Right cardiac atrium (tissue), 5 donors: ENCODE measurements around the gene ZNF700. TPM values are rescaled to one million over a fixed set of nuclear protein-coding genes. Genes with fewer than 3 reads are reported as not detected.

ENCODE experiments used
- ATAC-seq, 2 donors: fragments of 200-7000 bp; cut with Tn5 transposase; one replicate each; pipeline versions ENCODE4 v1.8.0 to v1.9.1; 2020; ENCODE audit warnings: moderate library complexity in 2 of 2, mild to moderate bottlenecking in 1 of 2
- DNase-seq, 3 donors: peaks; one replicate each; pipeline ENCODE4 v3.0.0-alpha.2; 2020
- H3K27ac ChIP-seq: one replicate; pipeline ENCODE4 v1.5.1; 2013; ENCODE audit warnings: mild to moderate bottlenecking, low read length, control low read depth, moderate library complexity
- H3K27me3 ChIP-seq: one replicate; pipeline ENCODE4 v1.6.1; 2013; ENCODE audit not compliant: control insufficient read depth, insufficient read depth
- H3K4me1 ChIP-seq: one replicate; pipeline ENCODE4 v1.6.1; 2013; ENCODE audit warnings: low read length; ENCODE audit not compliant: control insufficient read depth, insufficient read depth
- H3K4me3 ChIP-seq: one replicate; pipeline ENCODE4 v1.5.1; 2013; ENCODE audit warnings: low read length, control low read depth
- H3K9me3 ChIP-seq: one replicate; pipeline ENCODE4 v1.6.1; 2013; ENCODE audit warnings: low read length; ENCODE audit not compliant: control insufficient read depth
- WGBS: extraction: QIAGEN DNeasy Blood & Tissue Kit; methylation state at CpG from one replicate; pipeline ENCODE4 v1.1.7; 2013; 5-methylcytosine and 5-hydroxymethylcytosine counted together
- intact Hi-C, 4 donors: fragments of 100-400 bp; cut with DNase I; formaldehyde crosslinking; loops; one replicate each; pipeline versions ENCODE4 v1.11.0 to v1.14.0; 2022 to 2023
- polyA plus RNA-seq: library from polyadenylated mRNA; stranded (reverse); fragments of 200-250 nt; gene quantifications from one replicate; pipeline ENCODE4 v1.2.3, GENCODE V29; 2013
- total RNA-seq, 4 donors: library from RNA; stranded (reverse); fragmentation: NEBNext Ultra II Directional; extraction: Animal tissue kit (Norgen Biotek cat#: 25700); gene quantifications; one replicate each; pipeline ENCODE4 v1.2.1, GENCODE V29; 2021
- donor health status: healthy with polysubstance abuse.
- donor health status: DM: no; HTN: yes; CAD: no.
- donor health status: DM: no; HTN: no; CAD: no.
- donor health status: DM: no; HTN: yes; CAD: no; lungs with severe emphysema.
- donor health status: DM: yes; HTN: yes; CAD: no.

The ZNF700 gene
- total and polyA plus RNA-seq, 5 donors: 3.3 to 6.2 (median 4.7) TPM

DNA sequence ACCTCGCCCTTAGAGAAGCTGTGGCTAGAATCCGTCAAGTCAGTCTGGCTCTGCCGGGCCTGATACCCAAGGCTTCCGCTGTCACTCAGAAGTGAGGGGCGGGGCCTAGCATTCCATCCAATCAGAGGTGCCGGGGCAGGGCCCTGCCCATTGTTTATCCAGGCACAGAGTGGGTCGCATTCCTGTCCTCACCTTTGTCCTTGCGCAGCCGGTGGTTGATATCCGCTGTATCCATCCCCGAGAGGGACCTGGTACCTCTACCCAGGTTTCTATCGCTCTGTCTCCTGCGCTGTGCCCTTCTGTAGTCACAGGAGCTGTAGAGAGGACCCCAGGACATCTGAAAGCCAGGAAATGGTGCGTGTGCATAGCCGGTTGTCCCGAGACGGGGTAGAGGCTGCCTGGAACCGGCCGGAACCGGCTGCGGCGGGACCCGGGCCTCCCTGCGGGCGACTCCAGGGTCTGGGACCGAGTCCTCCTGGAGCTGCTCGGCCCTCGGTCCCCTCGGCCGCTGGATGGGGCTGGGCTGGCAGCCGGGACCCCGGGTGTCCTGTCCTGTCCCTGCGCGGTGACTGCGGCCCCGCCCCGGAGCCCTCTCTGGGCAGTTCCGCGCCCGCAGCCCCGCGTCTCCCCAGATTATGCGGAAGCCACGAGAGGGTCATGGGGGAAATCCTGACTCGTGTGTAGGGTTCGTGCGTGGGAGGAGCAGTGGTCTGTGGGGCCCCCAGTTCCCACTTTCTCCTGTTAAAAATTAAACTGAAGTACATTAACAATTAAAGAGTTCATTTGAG lies 40.1 kb downstream of the ZNF700 start, which contains the start of gene ZNF763:
Gene ZNF763, plus strand, starts transcription at position 183 of the 788 bp plus-strand sequence. Its CDS starts 169 bp downstream, at position 352.
- peak; percentile 99 for ATAC-seq
- H3K27me3 ChIP-seq: no peaks in the 10 kb centered on the region
- no peaks in the 10 kb centered on the region for H3K4me1 ChIP-seq
- peak within 1 kb of the TSS; percentile 65 for H3K4me3 ChIP-seq
- intact Hi-C loops: loop anchor here in 2 of 4 donors (2.0 kb wide), 1 partner anchor 24 kb away; no protein-coding TSS in a partner anchor
- H3K27ac ChIP-seq: peak within 1 kb of the TSS; percentile 95
- peak; percentile 93 to 98 (median 96) for DNase-seq
- whole genome bisulfite sequencing: under 1% methylated on average over 47 of the region's 47 CpGs
- H3K9me3 ChIP-seq: no peaks in the 10 kb centered on the region

DNA sequence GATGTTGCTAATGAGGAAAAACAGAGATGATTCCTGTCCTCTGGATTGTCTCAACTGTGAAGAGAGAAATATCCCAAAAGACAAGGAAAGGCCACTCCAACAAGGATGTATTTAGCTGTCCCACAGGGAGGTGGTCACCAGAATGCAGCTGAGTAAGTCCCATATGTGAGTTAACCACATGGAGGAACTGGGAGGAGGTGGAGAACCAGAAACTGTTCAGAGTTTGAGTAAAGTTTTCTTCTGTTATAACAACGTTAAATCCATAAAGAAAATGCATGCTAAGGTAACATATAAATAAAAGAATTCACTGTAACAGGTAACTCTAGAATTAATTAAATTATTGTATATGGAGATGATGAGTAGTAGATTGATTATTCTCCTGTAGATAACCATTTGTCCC lies 45.3 kb downstream of the ZNF700 start:
- no peak overlapping the region for H3K4me3 ChIP-seq
- H3K27me3 ChIP-seq: no peaks in the 10 kb centered on the region
- no peak overlapping the region for H3K27ac ChIP-seq
- no peaks in the 10 kb centered on the region for H3K4me1 ChIP-seq
- no peaks in the 10 kb centered on the region for H3K9me3 ChIP-seq
- no peak for ATAC-seq
- DNase-seq: no peak
- 88% methylated on average over 1 of the region's 1 CpG for whole genome bisulfite sequencing
- intact Hi-C loops: no loop called here

DNA sequence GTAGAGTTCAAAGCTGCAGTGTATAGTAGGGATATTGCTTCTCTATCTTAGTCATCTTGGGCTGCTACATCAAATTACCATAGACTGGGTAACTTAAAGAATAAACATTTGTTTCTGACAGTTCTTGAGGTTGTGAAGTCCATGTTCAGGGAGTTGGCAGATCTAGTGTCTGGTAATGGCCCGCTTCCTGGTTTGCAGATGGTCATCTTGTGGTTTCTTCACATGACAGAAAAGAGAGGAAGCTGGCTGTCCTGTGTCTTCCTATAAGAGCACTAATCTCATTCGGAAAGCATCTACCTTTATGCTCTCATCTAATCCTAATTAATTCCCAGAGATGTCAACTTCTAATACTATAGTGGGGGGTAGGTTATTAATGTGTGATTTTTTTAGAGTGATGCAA lies 46.1 kb downstream of the ZNF700 start:
- 92% methylated on average over 2 of the region's 2 CpGs for WGBS
- no peak overlapping the region for H3K4me3 ChIP-seq
- no peak for DNase-seq
- intact Hi-C loops: no loop called here
- H3K9me3 ChIP-seq: no peaks in the 10 kb centered on the region
- H3K4me1 ChIP-seq: no peaks in the 10 kb centered on the region
- no peak for ATAC-seq
- no peak overlapping the region for H3K27ac ChIP-seq
- no peaks in the 10 kb centered on the region for H3K27me3 ChIP-seq

DNA sequence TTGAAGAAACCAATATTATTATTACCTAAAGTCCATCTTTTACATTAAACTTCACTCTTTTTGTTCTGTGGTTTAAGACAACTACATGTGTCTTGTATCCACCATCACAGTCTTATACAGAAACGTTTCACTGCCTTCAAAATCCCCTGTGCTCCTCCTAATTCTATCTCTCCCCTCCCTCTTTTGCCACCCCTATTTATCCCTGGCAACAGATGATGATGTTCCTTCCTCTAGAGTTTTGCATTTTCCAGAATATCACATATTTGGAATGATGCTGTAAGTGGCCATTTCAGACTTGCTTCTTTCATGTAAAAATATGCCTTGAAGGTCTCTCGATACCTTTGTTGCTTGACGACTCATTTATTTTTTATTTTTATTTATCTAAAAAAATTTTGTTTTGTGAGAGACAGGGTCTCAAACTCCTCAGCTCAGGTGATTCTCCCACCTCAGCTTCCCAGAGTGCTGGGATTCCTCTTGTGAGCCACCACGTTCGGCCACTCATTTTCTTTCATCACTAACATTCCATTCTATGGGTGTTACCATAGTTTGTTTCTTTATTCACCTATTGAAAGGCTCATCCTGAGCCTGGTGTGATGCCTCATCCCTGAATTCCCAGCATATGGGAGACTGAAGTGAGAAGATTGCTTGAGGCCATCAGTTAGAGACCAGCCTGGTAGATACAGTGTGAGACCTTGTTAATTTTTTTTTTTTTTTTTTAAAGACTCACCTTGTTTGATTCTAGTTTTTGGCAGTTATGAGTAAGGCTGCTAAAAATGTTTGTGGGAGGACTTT lies 48.3 kb downstream of the ZNF700 start:
- Histone ChIP-seq H3K27me3 (no peaks in the 10 kb centered on the region), H3K9me3 (peaks cover 2% of the 10 kb centered on the region), H3K27ac (no peak overlapping the region), H3K4me1 (no peaks in the 10 kb centered on the region), H3K4me3 (no peak overlapping the region)
- intact Hi-C loops: no loop called here
- no peak for ATAC-seq
- WGBS: 85% methylated on average over 5 of the region's 5 CpGs
- no peak for DNase-seq

DNA sequence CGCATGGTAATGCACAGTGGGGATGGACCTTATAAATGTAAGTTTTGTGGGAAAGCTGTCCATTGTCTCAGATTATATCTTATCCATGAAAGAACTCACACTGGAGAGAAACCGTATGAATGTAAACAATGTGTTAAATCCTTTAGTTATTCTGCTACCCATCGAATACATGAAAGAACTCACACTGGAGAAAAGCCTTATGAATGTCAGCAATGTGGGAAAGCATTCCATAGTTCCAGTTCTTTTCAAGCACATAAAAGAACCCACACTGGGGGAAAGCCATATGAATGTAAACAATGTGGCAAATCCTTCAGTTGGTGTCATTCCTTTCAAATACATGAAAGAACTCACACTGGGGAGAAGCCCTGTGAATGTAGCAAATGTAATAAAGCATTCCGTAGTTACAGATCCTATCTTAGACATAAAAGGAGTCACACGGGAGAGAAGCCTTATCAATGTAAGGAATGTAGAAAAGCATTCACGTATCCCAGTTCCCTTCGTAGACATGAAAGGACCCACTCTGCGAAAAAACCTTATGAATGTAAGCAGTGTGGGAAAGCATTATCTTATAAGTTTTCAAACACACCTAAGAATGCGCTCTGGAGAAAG lies 53.7 kb downstream of the ZNF700 start:
- intact Hi-C loops: no loop called here
- Histone ChIP-seq H3K27me3 (no peaks in the 10 kb centered on the region), H3K4me3 (no peak overlapping the region), H3K27ac (no peak overlapping the region), H3K4me1 (no peaks in the 10 kb centered on the region), H3K9me3 (peaks cover 17% of the 10 kb centered on the region)
- no peak for ATAC-seq
- 93% methylated on average over 9 of the region's 9 CpGs for WGBS
- no peak for DNase-seq

DNA sequence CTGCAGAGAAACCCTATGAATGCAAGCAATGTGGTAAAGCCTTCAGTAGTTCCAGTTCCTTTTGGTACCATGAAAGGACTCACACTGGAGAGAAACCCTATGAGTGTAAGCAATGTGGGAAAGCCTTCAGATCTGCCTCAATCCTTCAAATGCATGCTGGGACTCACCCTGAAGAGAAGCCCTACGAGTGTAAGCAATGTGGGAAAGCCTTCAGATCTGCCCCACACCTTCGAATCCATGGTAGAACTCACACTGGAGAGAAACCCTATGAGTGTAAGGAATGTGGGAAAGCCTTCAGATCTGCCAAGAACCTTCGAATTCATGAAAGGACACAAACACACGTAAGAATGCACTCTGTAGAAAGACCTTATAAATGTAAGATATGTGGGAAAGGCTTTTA lies 54.6 kb downstream of the ZNF700 start:
- ATAC-seq: no peak
- intact Hi-C loops: no loop called here
- no peaks in the 10 kb centered on the region for H3K4me1 ChIP-seq
- WGBS: 94% methylated on average over 4 of the region's 4 CpGs
- H3K4me3 ChIP-seq: no peak overlapping the region
- DNase-seq: no peak
- peaks cover 17% of the 10 kb centered on the region for H3K9me3 ChIP-seq
- no peaks in the 10 kb centered on the region for H3K27me3 ChIP-seq
- H3K27ac ChIP-seq: no peak overlapping the region

DNA sequence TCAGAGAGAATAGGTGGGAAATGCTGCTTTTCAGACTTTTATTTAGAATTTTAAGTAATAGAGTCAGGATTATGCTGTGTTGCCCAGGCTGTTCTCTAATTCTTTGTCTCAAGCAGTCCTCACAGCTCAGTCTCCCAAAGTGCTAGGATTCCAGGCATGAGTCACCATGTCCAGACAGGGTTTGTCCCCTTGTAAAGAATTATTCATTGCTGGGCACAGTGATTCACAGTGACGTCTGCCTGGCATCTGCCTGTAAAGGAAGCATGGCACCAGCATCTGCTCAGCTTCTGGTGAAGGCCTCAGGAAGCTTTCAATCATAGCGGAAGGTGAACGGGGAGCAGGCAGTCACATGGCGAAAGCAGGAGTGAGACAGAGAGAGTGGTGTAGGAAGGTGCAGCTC lies 57.6 kb downstream of the ZNF700 start:
- DNase-seq: no peak
- H3K27ac ChIP-seq: no peak overlapping the region
- peaks cover 16% of the 10 kb centered on the region for H3K9me3 ChIP-seq
- no peaks in the 10 kb centered on the region for H3K27me3 ChIP-seq
- intact Hi-C loops: loop anchor here in 3 of 4 donors (10.0 kb wide), 2 partner anchors 58 to 162 kb away; partner anchors contain the start of genes ZNF700 (in 2 of the 3) and ZNF20 (in 1 of the 3)
- no peak for ATAC-seq
- no peak overlapping the region for H3K4me3 ChIP-seq
- 91% methylated on average over 4 of the region's 4 CpGs for WGBS
- no peaks in the 10 kb centered on the region for H3K4me1 ChIP-seq

DNA sequence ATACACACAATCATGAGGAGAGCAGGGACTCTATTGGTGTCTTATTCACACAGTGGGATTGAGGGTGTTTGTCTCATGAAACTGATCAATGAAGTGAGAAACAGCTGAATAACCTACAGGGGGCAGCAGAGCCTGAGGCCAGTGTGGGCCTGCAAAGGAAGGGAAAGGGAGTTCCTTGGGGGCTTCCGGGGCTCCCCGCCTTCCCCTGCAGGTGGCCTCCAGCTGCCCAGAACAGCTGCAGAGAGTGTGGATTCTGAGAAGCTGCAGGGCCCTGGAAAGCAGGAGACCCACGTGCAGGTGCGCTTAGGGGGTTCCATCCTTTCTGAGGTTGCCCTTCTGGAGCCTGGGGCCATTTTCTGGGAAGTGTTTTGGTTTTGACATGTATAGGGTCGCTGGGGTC lies 60.1 kb downstream of the ZNF700 start:
- H3K4me3 ChIP-seq: no peak overlapping the region
- ATAC-seq (no peak), DNase-seq (no peak)
- WGBS: 31% methylated on average over 5 of the region's 5 CpGs
- no peaks in the 10 kb centered on the region for H3K27me3 ChIP-seq
- peaks cover 9% of the 10 kb centered on the region for H3K9me3 ChIP-seq
- no peaks in the 10 kb centered on the region for H3K4me1 ChIP-seq
- intact Hi-C loops: loop anchor here (5.0 to 10.0 kb wide), 5 partner anchors 60 to 188 kb away; partner anchors contain the start of genes ZNF700 (in 2 of the 4), ZNF20 (in 1 of the 4) and ZNF491 (in 1 of the 4)
- no peak overlapping the region for H3K27ac ChIP-seq

DNA sequence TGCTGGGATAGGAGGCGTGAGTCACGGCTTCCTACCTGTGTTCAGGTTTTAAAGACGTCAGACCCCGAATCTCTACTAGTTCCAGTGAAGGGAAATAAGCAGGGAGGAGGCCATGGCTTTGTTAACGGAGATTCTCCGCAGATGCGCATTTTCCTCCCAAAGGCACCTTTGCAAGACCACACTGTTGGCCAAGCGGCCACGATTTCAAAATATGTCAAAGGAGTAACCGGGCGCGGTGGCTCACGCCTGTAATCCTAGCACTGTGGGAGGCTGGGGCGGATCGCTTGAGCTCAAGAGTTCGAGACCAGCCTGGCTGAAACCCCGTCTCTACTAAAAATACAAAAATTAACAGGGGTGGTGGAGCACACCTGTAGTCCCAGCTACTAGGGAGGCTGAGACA lies 61.8 kb downstream of the ZNF700 start:
- H3K4me3 ChIP-seq: no peak overlapping the region
- intact Hi-C loops: loop anchor here (5.0 to 10.0 kb wide), 5 partner anchors 62 to 189 kb away; partner anchors contain the start of genes ZNF700 (in 2 of the 4), ZNF20 (in 1 of the 4) and ZNF491 (in 1 of the 4)
- DNase-seq: peak in 1 of 3 donors; percentile 55
- H3K4me1 ChIP-seq: no peaks in the 10 kb centered on the region
- no peaks in the 10 kb centered on the region for H3K9me3 ChIP-seq
- no peaks in the 10 kb centered on the region for H3K27me3 ChIP-seq
- WGBS: 92% methylated on average over 17 of the region's 17 CpGs
- H3K27ac ChIP-seq: no peak overlapping the region
- ATAC-seq: no peak

DNA sequence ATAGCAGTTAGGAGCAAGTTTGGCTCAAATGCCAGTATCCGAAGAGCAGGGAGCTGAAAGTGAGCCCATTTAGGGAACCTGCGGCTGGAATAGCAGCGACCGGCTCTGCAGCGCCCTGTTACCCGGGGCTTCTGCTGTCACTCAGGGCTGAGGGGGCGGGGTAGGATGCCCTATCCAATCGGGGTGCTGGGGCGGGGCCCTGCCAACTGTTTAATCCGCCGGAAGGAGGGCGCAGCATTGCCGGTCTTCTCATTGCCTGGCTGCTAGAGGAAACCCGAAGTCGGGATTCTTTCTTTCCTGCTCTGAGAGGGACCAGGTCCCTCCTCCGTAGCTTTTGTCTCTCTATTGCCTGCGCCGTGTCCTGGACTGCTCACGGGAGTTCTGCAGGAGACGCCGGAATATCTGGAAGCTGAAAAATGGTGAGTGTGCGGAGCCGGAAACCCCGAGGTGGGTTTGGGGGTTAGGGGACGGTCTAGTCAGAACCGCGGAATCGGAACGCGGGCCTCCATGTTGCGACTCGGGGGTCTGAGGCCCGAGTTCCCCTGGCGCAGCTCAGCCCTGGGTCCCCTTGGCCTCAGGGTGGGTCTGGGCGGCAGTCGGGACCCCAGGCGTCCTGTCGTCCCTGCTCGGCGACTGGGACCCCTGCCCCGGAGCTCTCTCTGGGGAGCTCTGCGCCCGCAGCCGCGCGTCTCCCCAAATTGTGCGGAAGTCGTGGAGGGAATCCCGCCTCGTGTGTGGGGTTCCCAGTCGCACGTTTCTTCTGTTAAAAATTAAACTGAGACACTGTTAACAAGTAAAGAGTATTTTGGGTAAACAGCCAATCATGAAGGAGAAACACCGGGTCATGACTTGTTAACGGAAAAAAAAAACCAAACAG lies 62.7 kb downstream of the ZNF700 start:
- under 1% methylated on average over 54 of the region's 54 CpGs for whole genome bisulfite sequencing
- DNase-seq: peak; percentile 98 to 99 (median 98)
- ATAC-seq: peak; percentile 100
- Histone ChIP-seq H3K4me3 (peak overlapping the region; percentile 79), H3K27ac (peak overlapping the region; percentile 68), H3K9me3 (no peaks in the 10 kb centered on the region), H3K27me3 (no peaks in the 10 kb centered on the region), H3K4me1 (no peaks in the 10 kb centered on the region)
- intact Hi-C loops: loop anchor here (2.0 to 10.0 kb wide), 8 partner anchors 23 to 190 kb away; partner anchors contain the start of genes ZNF700 (in 4 of the 4), ZNF763 (in 2 of the 4), ZNF20 (in 1 of the 4) and ZNF491 (in 1 of the 4)
